Keratinocyte (primary cell): ENCODE data around the gene ETFRF1. TPM values are rescaled to one million over a fixed set of nuclear protein-coding genes. Genes with fewer than 3 reads are reported as not detected.

Source experiments
- DNase-seq: peaks from one replicate; pipeline ENCODE4 v3.0.0-alpha.2; 2011; ENCODE audit warnings: low read depth, missing footprints, low spot score
- FAIRE-seq: peaks from 2 replicates; lab custom pipeline; 2011; peaks lifted over from hg19 to GRCh38; lab: Jason Lieb, UNC
- H2AFZ ChIP-seq: 2 replicates; pipeline ENCODE4 v1.6.0; 2012; ENCODE audit warnings: low read length, control low read depth, inconsistent platforms; ENCODE audit not compliant: control insufficient read depth
- H3K27ac ChIP-seq: 2 replicates; pipeline ENCODE4 v1.5.1; 2011; ENCODE audit warnings: low read length; ENCODE audit not compliant: control insufficient read depth, insufficient read depth
- H3K27me3 ChIP-seq: 3 replicates; pipeline ENCODE4 v1.6.0; 2011; ENCODE audit warnings: low read length; ENCODE audit not compliant: control insufficient read depth, insufficient read depth; ENCODE audit errors: extremely low read depth
- H3K36me3 ChIP-seq, 2 experiments: 2 replicates in 1 of 2; 3 replicates in 1 of 2; pipeline ENCODE4 v1.5.1; 2011; ENCODE audit warnings: low read length in 2 of 2, mild to moderate bottlenecking in 1 of 2; ENCODE audit not compliant: control insufficient read depth in 2 of 2, insufficient read depth in 2 of 2; ENCODE audit errors: extremely low read depth in 1 of 2
- H3K4me1 ChIP-seq: 3 replicates; pipeline ENCODE4 v1.5.1; 2011; ENCODE audit warnings: low read length; ENCODE audit not compliant: control insufficient read depth, insufficient read depth; ENCODE audit errors: extremely low read depth
- H3K4me2 ChIP-seq: 3 replicates; pipeline ENCODE4 v1.6.0; 2011; ENCODE audit warnings: low read depth, low read length; ENCODE audit not compliant: control insufficient read depth, insufficient read depth; ENCODE audit errors: extremely low read depth
- H3K4me3 ChIP-seq, 3 experiments: fragments of 200-600 bp in 1 of 3; sonication (generic) in 1 of 3; 2 replicates in 2 of 3; 3 replicates in 1 of 3; pipeline ENCODE4 v1.5.1; 2011 to 2016; ENCODE audit warnings: low read length in 3 of 3, mild to moderate bottlenecking in 3 of 3, control low read depth in 2 of 3, inconsistent platforms in 1 of 3, low read depth in 1 of 3, mixed read lengths in 1 of 3, mixed run types in 1 of 3, moderate library complexity in 1 of 3; ENCODE audit not compliant: control insufficient read depth in 2 of 3, insufficient read depth in 2 of 3; ENCODE audit errors: extremely low read depth in 1 of 3
- H3K79me2 ChIP-seq: 2 replicates; pipeline ENCODE4 v1.6.0; 2012; ENCODE audit warnings: low read length; ENCODE audit not compliant: control insufficient read depth, insufficient read depth
- H3K9ac ChIP-seq: 3 replicates; pipeline ENCODE4 v1.6.0; 2011; ENCODE audit warnings: low read length; ENCODE audit not compliant: control insufficient read depth, insufficient read depth; ENCODE audit errors: extremely low read depth
- H3K9me1 ChIP-seq: 3 replicates; pipeline ENCODE4 v1.6.0; 2011; ENCODE audit warnings: low read length; ENCODE audit not compliant: control insufficient read depth, insufficient read depth; ENCODE audit errors: extremely low read depth
- H3K9me3 ChIP-seq: 2 replicates; pipeline ENCODE4 v1.5.1; 2012; ENCODE audit warnings: low read depth, low read length; ENCODE audit not compliant: control insufficient read depth
- H4K20me1 ChIP-seq: 3 replicates; pipeline ENCODE4 v1.6.0; 2011; ENCODE audit warnings: low read length; ENCODE audit not compliant: control insufficient read depth, insufficient read depth; ENCODE audit errors: extremely low read depth
- EZH2 ChIP-seq: IDR thresholded peaks from one replicate; pipeline ENCODE4 v1.6.1; 2012; ENCODE audit warnings: inconsistent platforms, mild to moderate bottlenecking, low read length, moderate library complexity
- dilution Hi-C: fragments of 300-500 bp; cut with MboI; formaldehyde crosslinking; loops from one replicate; pipeline ENCODE4 v1.7.0; 2020; ENCODE audit warnings: low sequenced_read_pairs; ENCODE audit not compliant: extremely low pct_ligation_motif_present
- polyA plus RNA-seq, 5 experiments: library from polyadenylated mRNA; depleted of rRNA in 3 of 5; stranded (reverse) in 3 of 5; stranded (forward) in 1 of 5; unstranded in 1 of 5; fragments of >200 nt; gene quantifications; 1 replicate in 1 of 5; 2 replicates in 3 of 5; 3 replicates in 1 of 5; pipeline versions ENCODE4 v1.2.1 to v1.2.3, GENCODE V29; 2011 to 2012; ENCODE audit warnings: missing spikeins in 2 of 5, low read depth in 1 of 5, low replicate concordance in 1 of 5
- TF ChIP-seq, protein P1 (sequence below), 3 experiments: IDR thresholded peaks in 1 of 3; conservative IDR thresholded peaks in 1 of 3; optimal IDR thresholded peaks in 1 of 3; 2 replicates in 2 of 3; 3 replicates in 1 of 3; pipeline versions ENCODE3 to v1.5.1; 2011; ENCODE audit warnings: low read length in 3 of 3, mild to moderate bottlenecking in 3 of 3, moderate library complexity in 2 of 3, control low read depth in 1 of 3, inconsistent platforms in 1 of 3; ENCODE audit not compliant: insufficient read depth in 2 of 3; ENCODE audit errors: extremely low read depth in 1 of 3

Gene ETFRF1
- polyA plus RNA-seq, 1 donor (not counting 4 experiments of a cell fraction or from before 2014, with no cell fraction given), result 13.6 TPM

DNA sequence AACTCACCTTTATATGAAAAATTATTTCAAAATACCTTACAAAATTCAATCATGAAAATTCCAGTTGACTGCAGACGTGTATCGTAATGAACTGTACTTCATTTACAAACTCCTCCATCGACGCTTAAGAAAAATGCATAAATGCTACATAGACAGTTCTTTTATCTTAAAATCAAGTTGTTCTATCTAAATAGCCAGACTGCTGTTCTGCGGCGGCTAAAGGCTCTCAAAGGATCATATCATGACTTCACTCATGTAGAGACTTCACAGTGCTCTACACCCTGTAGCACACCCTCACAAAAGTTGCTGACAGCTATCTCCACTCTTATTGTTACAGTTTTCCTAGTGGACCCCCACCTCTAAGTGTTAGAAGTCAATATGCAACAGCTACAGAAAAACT is 50.5 kb downstream of the ETFRF1 start:
- no peak overlapping the region for H3K27ac ChIP-seq
- H2AFZ ChIP-seq, result no peak overlapping the region
- dilution Hi-C loops, result no loop called here
- no peaks in the 10 kb centered on the region for H4K20me1 ChIP-seq
- H3K4me3 ChIP-seq, result no peak overlapping the region
- peaks cover 1 to 3% of the 10 kb centered on the region in 2 experiments for H3K36me3 ChIP-seq
- TF ChIP-seq, protein P1, sequence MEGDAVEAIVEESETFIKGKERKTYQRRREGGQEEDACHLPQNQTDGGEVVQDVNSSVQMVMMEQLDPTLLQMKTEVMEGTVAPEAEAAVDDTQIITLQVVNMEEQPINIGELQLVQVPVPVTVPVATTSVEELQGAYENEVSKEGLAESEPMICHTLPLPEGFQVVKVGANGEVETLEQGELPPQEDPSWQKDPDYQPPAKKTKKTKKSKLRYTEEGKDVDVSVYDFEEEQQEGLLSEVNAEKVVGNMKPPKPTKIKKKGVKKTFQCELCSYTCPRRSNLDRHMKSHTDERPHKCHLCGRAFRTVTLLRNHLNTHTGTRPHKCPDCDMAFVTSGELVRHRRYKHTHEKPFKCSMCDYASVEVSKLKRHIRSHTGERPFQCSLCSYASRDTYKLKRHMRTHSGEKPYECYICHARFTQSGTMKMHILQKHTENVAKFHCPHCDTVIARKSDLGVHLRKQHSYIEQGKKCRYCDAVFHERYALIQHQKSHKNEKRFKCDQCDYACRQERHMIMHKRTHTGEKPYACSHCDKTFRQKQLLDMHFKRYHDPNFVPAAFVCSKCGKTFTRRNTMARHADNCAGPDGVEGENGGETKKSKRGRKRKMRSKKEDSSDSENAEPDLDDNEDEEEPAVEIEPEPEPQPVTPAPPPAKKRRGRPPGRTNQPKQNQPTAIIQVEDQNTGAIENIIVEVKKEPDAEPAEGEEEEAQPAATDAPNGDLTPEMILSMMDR (optimal IDR thresholded peaks at IDR 0.05 in 1 of 3, IDR thresholded peaks at IDR 0.05 in 1 of 3, conservative IDR thresholded peaks at IDR 0.05 in 1 of 3; ENCODE audit: extremely low read depth in 1 of 3, insufficient read depth in 2 of 3, low read length in 3 of 3), result no peak
- TF ChIP-seq EZH2, result no peak
- H3K27me3 ChIP-seq, result no peaks in the 10 kb centered on the region
- H3K4me1 ChIP-seq, result peaks cover 4% of the 10 kb centered on the region
- peaks cover 64% of the 10 kb centered on the region for H3K79me2 ChIP-seq
- no peak overlapping the region for H3K9ac ChIP-seq
- no peaks in the 10 kb centered on the region for H3K9me3 ChIP-seq
- H3K4me2 ChIP-seq, result no peak overlapping the region
- H3K9me1 ChIP-seq, result no peaks in the 10 kb centered on the region
- FAIRE-seq (no peak), DNase-seq (no peak)

DNA sequence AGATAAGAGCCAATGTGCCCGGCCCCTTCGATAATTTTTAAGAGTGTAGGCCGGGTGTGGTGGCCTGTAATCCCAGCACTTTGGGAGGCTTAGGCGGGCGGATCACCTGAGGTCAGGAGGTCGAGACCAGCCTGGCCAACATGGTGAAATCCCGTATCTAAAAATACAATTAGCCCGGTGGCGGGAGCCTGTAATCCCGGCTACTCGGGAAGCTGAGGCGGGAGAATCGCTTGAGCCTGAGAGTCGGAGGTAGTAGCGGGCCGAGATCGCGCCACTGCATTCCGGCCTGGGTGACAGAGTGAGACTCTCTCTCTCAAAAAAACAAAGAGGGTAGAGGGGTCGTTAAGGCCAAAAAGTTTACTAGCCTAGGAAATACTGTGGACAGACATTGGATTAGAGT is 53.1 kb downstream of the ETFRF1 start:
- Histone ChIP-seq H3K27me3 (no peaks in the 10 kb centered on the region), H3K79me2 (peaks cover 60% of the 10 kb centered on the region), H3K9me1 (no peaks in the 10 kb centered on the region), H4K20me1 (no peaks in the 10 kb centered on the region), H3K9ac (no peak overlapping the region), H3K4me2 (no peak overlapping the region), H3K27ac (no peak overlapping the region), H2AFZ (no peak overlapping the region), H3K36me3 (peaks cover 1 to 3% of the 10 kb centered on the region in 2 experiments), H3K9me3 (no peaks in the 10 kb centered on the region), H3K4me1 (peaks cover 4% of the 10 kb centered on the region), H3K4me3 (no peak overlapping the region)
- TF ChIP-seq EZH2, result no peak
- TF ChIP-seq, protein P1 (optimal IDR thresholded peaks at IDR 0.05 in 1 of 3, IDR thresholded peaks at IDR 0.05 in 1 of 3, conservative IDR thresholded peaks at IDR 0.05 in 1 of 3; ENCODE audit: extremely low read depth in 1 of 3, insufficient read depth in 2 of 3, low read length in 3 of 3), result no peak
- DNase-seq (no peak), FAIRE-seq (no peak)
- dilution Hi-C loops, result no loop called here
